ENCODE results near the gene SGO1.

SGO1 gene

DNA sequence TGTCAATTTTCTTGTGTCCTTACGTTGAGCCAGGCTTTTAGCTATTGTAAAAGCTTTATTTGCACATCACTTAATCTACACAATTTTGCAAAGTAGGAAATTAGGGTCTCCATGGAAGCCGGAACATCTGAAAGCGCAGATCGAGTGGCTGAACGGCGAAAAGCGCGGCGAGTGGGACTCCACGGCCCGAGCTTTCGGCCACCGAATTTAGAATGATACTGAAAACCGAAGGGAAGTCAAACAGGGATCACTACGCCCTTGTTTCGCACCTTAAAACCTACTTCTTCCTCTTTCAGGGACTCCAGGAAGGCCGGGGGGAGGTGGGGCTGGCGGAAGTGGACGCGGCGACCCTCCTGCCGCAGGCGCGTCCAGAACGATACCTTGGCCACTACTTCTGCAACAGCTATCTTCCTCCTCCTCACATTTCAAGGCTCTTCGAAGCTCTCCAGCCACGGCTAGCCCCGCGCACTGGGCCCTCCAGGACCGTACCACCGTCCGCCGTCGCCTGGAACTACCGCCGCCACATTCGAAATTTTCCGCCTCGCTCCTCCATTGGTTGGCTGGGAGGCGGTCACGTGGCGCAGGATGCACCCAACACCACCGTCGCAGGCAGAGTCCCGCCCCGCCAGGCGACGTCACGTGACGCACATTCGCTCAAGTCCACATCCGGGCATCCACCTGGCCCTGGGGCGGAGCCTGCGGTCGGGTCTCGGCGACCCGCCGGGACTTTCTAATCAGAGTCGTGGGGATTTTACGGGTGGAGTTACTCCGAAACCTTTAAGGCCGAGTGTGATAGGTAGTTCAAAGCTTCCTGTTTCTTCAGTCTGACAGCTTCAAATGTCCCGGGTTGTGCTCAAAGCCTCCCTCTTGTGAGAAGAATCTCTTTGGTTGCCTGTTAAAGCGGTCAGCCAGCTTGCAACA is at the start of gene SGO1:
TSS of gene SGO1 (minus strand) at position 528 of the 921 bp plus-strand sequence. CDS start 2,179 bp downstream, outside the sequence.
- TF ChIP-seq CTCF (IDR thresholded peaks at IDR 0.05) (no peak), ZFX (IDR thresholded peaks at IDR 0.05; ENCODE audit: borderline replicate concordance) (no peak)
- H3K27ac ChIP-seq = peak within 1 kb of the TSS; percentile 94

DNA sequence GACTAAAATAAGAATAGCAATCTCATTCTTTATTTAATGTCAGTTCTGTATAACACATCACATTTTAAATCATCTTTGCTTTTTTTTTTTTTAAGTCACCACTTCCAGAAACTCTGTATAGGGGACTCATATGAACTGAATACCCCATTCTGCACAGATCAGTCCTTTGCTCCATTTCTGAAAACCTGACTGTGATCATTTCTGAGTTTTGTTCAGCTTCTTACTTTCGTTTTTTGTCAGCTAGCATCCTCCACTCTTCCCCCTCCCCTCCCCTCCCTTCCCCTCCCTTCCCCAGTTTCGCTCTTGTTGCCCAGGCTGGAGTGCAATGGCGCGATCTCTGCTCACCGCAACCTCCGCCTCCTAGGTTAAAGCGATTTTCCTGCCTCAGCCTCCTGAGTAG is 49.8 kb upstream of the SGO1 start:
- TF ChIP-seq CTCF (IDR thresholded peaks at IDR 0.05) (no peak), ZFX (IDR thresholded peaks at IDR 0.05; ENCODE audit: borderline replicate concordance) (no peak)
- peak overlapping the region; percentile 65 for H3K27ac ChIP-seq

DNA sequence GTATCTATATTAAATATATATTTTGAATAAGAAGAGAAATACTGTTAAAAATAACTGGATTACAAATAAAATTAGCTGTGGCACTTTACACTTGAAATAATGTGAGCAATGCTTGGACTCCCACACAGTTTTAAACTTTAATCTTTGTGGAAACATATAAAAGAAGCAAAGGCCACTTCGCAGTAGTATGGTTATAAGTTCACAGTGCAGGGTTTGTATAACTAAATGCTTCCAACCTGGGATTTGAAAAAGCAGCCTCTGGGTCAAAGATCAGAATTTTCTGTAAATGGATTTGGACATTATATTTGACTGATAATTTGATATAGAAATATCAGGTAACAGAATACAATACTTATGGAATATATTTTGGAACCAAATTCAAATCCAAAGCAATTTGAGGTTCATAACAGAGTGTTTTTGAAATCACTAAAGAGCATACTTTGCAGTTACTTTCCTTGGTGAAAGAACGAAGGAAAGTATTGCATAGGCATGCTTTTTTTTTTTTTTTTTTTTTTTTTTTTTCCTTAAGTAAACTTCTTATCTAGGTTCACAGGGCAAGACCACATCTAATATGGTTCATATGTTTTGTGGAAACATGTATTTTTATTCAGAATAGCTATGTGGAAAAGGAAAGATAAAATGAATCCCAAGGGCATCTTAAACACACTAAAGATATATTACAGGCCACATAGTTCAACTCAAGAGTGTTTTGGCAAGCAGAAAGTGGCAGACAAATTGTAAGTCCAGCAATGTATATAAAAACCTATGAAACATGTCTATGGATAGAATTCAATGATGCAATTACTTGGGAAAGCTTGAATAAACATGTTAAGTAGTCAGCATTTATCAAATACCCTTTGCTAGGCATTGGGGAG is 47.1 kb upstream of the SGO1 start:
- H3K27ac ChIP-seq = no peak overlapping the region
- TF ChIP-seq ZFX (IDR thresholded peaks at IDR 0.05; ENCODE audit: borderline replicate concordance) (no peak), CTCF (IDR thresholded peaks at IDR 0.05) (no peak)

GRCh38 chr3:20230954-20231353 is 44.9 kb upstream of the SGO1 start:
- no peak for TF ChIP-seq ZFX (IDR thresholded peaks at IDR 0.05; ENCODE audit: borderline replicate concordance)
- no peak for TF ChIP-seq CTCF (IDR thresholded peaks at IDR 0.05)

DNA sequence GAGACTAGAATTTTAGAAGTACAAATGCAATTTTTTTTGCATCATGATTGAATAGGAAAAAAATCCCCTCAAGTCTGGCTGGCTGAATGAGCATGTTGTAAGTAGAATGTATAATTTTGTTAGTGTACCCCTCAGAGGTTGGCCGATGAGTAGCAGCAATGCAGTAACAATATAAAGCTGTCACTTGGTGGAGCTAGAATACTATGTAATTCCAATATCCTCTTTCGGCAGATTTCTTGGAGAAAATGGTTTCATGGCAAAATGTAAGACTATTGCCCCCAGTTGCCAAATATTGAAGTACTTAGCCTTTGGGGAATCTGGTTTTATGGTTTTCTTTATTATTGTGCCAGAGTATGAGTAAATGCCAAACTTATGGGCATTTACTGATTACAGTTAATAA is 39.8 kb upstream of the SGO1 start:
- TF ChIP-seq CTCF (IDR thresholded peaks at IDR 0.05) (peak; percentile 40), ZFX (IDR thresholded peaks at IDR 0.05; ENCODE audit: borderline replicate concordance) (no peak)
- H3K27ac ChIP-seq = no peak overlapping the region

More at GRCh38 chr3:20230954-20231353, 44.9 kb upstream of the SGO1 start:
- no peak overlapping the region for H3K27ac ChIP-seq

- no peak overlapping the region for H3K27ac ChIP-seq
These were observed 36.3 kb upstream of the SGO1 start for GRCh38 chr3:20222274-20222673.

More at GRCh38 chr3:20222274-20222673, 36.3 kb upstream of the SGO1 start:
- TF ChIP-seq ZFX (IDR thresholded peaks at IDR 0.05; ENCODE audit: borderline replicate concordance) (no peak), CTCF (IDR thresholded peaks at IDR 0.05) (no peak)

Data from 22Rv1 (cell line).